Endothelial cell of umbilical vein (primary cell): ENCODE results near the gene FAM221B.

Experiments
- CTCF ChIP-seq, 2 donors: IDR thresholded peaks; 1 replicate in 1 of 2; 2 replicates in 1 of 2; pipeline ENCODE4 v1.5.1; 2011; ENCODE audit warnings: low read length in 2 of 2, mild to moderate bottlenecking in 2 of 2, moderate library complexity in 2 of 2, control low read depth in 1 of 2, inconsistent platforms in 1 of 2, low read depth in 1 of 2; ENCODE audit not compliant: insufficient read depth in 1 of 2; ENCODE audit errors: extremely low read depth in 1 of 2
- EZH2 ChIP-seq: IDR thresholded peaks from 2 replicates; pipeline ENCODE4 v1.6.1; 2012; ENCODE audit warnings: borderline replicate concordance, low read depth, mild to moderate bottlenecking, moderate library complexity, low read length, inconsistent platforms; ENCODE audit not compliant: severe bottlenecking
- JUN ChIP-seq: IDR thresholded peaks from 2 replicates; pipeline ENCODE4 v1.6.1; 2011; ENCODE audit warnings: borderline replicate concordance, low read depth; ENCODE audit not compliant: insufficient read length, insufficient read depth
- MAX ChIP-seq: IDR thresholded peaks from 2 replicates; pipeline ENCODE4 v1.6.1; 2011; ENCODE audit not compliant: insufficient read depth, insufficient read length
- MYC ChIP-seq: IDR thresholded peaks from one replicate; pipeline ENCODE4 v1.6.1; 2011; ENCODE audit warnings: mild to moderate bottlenecking, low read depth, low read length
- POLR2A ChIP-seq: IDR thresholded peaks from 2 replicates; pipeline ENCODE4 v1.6.1; 2012; ENCODE audit warnings: low read depth, mild to moderate bottlenecking, control low read depth, low read length
- POLR2AphosphoS5 ChIP-seq: IDR thresholded peaks from 2 replicates; pipeline ENCODE4 v1.6.1; 2012; ENCODE audit warnings: low read depth, mild to moderate bottlenecking, control low read depth, low read length, moderate library complexity; ENCODE audit not compliant: insufficient read depth

DNA sequence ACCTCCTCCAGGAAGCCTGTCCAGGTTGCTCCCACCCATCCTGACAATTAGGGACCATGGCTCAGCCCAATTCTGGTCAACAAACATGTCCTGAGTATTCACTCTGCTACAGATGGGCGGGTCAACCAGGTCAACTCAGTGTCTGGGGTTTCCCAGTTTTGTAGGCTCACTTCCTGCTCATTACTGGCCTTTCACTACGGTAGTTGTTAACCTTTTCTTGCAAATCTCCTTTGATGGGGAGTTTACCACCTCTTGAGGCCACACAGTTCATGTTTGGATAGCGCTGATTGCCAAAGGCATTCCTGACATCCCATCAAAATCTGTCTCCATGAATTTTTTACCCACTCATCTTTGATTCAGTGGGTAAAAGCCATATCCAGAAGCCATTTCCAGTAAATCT, 14.3 kb upstream of the FAM221B start:
- no peak for TF ChIP-seq EZH2
- TF ChIP-seq POLR2A: no peak
- TF ChIP-seq CTCF (IDR thresholded peaks at IDR 0.05; ENCODE audit: extremely low read depth in 1 of 2, insufficient read depth in 1 of 2, low read depth in 1 of 2, low read length in 2 of 2): no peak
- TF ChIP-seq POLR2AphosphoS5: no peak
- TF ChIP-seq MYC: no peak
- TF ChIP-seq JUN: no peak
- no peak for TF ChIP-seq MAX
